A673 (cell line): ENCODE data around the gene PEX14.

ENCODE experiments used
- EZH2 ChIP-seq: fragments of 200-600 bp; sonication (generic); IDR thresholded peaks from 2 replicates; pipeline ENCODE4 v1.6.1; 2017; ENCODE audit warnings: borderline replicate concordance, low read depth, mild to moderate bottlenecking, mixed read lengths, antibody characterized with exemption, low read length; ENCODE audit not compliant: poor library complexity, severe bottlenecking
- TF ChIP-seq, protein P1 (sequence below): fragments of 300-800, 200-600 bp; sonication (generic); conservative IDR thresholded peaks from 2 replicates; pipeline ENCODE4 v1.5.1; 2017; ENCODE audit warnings: low read depth, mild to moderate bottlenecking, antibody characterized with exemption, low read length, moderate library complexity, mixed read lengths

DNA sequence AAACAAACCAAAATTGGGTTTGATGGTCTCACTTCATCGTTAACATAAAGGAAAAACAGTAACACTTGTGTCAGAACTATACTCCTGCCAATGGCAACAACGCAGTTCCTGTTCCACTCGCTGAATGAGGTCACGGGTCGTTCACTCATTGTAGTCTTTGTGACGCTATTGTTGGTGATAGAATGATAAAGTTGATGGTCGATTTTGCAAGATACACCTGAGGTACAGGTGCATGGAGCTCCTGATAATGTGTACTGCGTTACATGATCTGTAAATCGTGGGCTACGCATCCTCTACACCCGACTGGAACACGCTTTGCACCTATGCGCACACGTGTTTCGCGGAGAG lies 44.9 kb upstream of the PEX14 start:
- TF ChIP-seq, protein P1, sequence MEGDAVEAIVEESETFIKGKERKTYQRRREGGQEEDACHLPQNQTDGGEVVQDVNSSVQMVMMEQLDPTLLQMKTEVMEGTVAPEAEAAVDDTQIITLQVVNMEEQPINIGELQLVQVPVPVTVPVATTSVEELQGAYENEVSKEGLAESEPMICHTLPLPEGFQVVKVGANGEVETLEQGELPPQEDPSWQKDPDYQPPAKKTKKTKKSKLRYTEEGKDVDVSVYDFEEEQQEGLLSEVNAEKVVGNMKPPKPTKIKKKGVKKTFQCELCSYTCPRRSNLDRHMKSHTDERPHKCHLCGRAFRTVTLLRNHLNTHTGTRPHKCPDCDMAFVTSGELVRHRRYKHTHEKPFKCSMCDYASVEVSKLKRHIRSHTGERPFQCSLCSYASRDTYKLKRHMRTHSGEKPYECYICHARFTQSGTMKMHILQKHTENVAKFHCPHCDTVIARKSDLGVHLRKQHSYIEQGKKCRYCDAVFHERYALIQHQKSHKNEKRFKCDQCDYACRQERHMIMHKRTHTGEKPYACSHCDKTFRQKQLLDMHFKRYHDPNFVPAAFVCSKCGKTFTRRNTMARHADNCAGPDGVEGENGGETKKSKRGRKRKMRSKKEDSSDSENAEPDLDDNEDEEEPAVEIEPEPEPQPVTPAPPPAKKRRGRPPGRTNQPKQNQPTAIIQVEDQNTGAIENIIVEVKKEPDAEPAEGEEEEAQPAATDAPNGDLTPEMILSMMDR: no peak
- TF ChIP-seq EZH2: no peak
